ENCODE measurements around the gene ANKRD29. TPM values are rescaled to one million over a fixed set of nuclear protein-coding genes. Genes with fewer than 3 reads are reported as not detected.

ANKRD29 gene
- total and polyA plus RNA-seq, 3 donors from 2014 or later = 9.1 to 23.5 (median 17.5) TPM

GRCh38 chr18:23694637-23695430 is 32.1 kb upstream of the ANKRD29 start:
- Histone ChIP-seq H3K36me3 (ENCODE audit: low read depth, missing control alignments) (no peaks in the 10 kb centered on the region), H3K27ac (no peak overlapping the region), H3K9me3 (no peaks in the 10 kb centered on the region), H3K4me3 (no peak overlapping the region), H3K27me3 (no peaks in the 10 kb centered on the region), H3K4me1 (no peaks in the 10 kb centered on the region)
- no peak for DNase-seq
- intact Hi-C loops (cut with DNase I; ENCODE audit: low total_unique reads) = no loop called here
- WGBS, 2 donors = 85 to 94% methylated on average over 4 of the region's 4 CpGs
- TF ChIP-seq CTCF (IDR thresholded peaks at IDR 0.05) = no peak
- no peak for TF ChIP-seq POLR2A (IDR thresholded peaks at IDR 0.05)

GRCh38 chr18:23693846-23694245 is 31.1 kb upstream of the ANKRD29 start:
- H3K9me3 ChIP-seq = no peaks in the 10 kb centered on the region
- H3K27me3 ChIP-seq = no peaks in the 10 kb centered on the region
- H3K27ac ChIP-seq = no peak overlapping the region
- no peaks in the 10 kb centered on the region for H3K4me1 ChIP-seq
- no peak overlapping the region for H3K4me3 ChIP-seq
- H3K36me3 ChIP-seq (ENCODE audit: low read depth, missing control alignments) = no peaks in the 10 kb centered on the region
- no peak for DNase-seq
- TF ChIP-seq POLR2A (IDR thresholded peaks at IDR 0.05) = no peak
- TF ChIP-seq CTCF (IDR thresholded peaks at IDR 0.05) = no peak
- 92 to 100% methylated on average over 2 of the region's 2 CpGs for WGBS, 2 donors
- intact Hi-C loops (cut with DNase I; ENCODE audit: low total_unique reads) = no loop called here

DNA sequence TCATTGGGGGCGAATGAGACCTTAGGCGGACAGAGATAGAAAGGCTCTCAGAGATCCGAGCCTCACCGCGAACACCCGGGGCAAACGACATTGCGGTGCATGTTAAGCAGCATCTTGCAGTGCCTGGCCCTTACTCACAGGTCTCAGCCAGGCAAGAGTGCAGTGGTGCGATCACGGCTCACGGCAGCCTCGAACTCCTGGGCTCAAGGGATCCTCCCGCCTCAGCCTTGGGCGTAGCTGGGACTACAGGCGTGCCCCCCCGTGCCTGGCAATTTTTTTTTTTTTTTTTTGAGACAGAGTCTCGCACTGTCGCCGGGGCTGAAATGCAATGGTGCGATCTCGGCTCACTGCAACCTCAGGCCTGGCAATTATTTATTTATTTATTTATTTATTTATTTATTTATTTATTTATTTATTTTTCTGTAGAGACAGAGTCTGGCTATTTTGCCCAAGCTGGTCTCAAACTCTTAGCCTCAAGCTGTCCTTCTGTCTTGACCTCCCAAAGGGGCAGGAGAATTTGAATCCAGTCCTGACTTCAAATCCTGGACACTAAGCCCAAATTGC is 27.9 kb upstream of the ANKRD29 start:
- intact Hi-C loops (cut with DNase I; ENCODE audit: low total_unique reads) = no loop called here
- no peaks in the 10 kb centered on the region for H3K27me3 ChIP-seq
- peak overlapping the region; percentile 61 to 64 for H3K4me3 ChIP-seq
- no peak for DNase-seq
- no peaks in the 10 kb centered on the region for H3K36me3 ChIP-seq (ENCODE audit: low read depth, missing control alignments)
- H3K4me1 ChIP-seq = no peaks in the 10 kb centered on the region
- WGBS, 2 donors = 58 to 67% methylated on average over 19 to 21 of the region's 21 CpGs
- TF ChIP-seq CTCF (IDR thresholded peaks at IDR 0.05) (no peak), POLR2A (IDR thresholded peaks at IDR 0.05) (no peak)
- no peaks in the 10 kb centered on the region for H3K9me3 ChIP-seq
- H3K27ac ChIP-seq = no peak overlapping the region

- intact Hi-C loops (cut with DNase I; ENCODE audit: low total_unique reads) = no loop called here
- Histone ChIP-seq H3K27me3 (no peaks in the 10 kb centered on the region), H3K4me1 (no peaks in the 10 kb centered on the region), H3K4me3 (peak overlapping the region; percentile 61 to 64), H3K27ac (no peak overlapping the region), H3K9me3 (no peaks in the 10 kb centered on the region), H3K36me3 (ENCODE audit: low read depth, missing control alignments) (no peaks in the 10 kb centered on the region)
- 6 to 50% methylated on average over 1 to 44 of the region's 85 CpGs for WGBS, 2 donors
- DNase-seq = peak; percentile 24
- no peak for TF ChIP-seq POLR2A (IDR thresholded peaks at IDR 0.05)
- TF ChIP-seq CTCF (IDR thresholded peaks at IDR 0.05) = no peak
Observed at GRCh38 chr18:23689616-23690504, 27.1 kb upstream of the ANKRD29 start.

All from testis (tissue), 3 donors.